ENCODE measurements around the gene SLC1A4.
A peak's percentile ranks its signal among the peaks of the same experiment; 100 is the strongest.

- TF ChIP-seq POLR2AphosphoS5 (IDR thresholded peaks at IDR 0.05) = peak in 2 of 3 donors; percentile 48 to 65
- TF ChIP-seq POLR2A (IDR thresholded peaks at IDR 0.05) = peak in 1 of 4 donors; percentile 14
- TF ChIP-seq, protein P1, sequence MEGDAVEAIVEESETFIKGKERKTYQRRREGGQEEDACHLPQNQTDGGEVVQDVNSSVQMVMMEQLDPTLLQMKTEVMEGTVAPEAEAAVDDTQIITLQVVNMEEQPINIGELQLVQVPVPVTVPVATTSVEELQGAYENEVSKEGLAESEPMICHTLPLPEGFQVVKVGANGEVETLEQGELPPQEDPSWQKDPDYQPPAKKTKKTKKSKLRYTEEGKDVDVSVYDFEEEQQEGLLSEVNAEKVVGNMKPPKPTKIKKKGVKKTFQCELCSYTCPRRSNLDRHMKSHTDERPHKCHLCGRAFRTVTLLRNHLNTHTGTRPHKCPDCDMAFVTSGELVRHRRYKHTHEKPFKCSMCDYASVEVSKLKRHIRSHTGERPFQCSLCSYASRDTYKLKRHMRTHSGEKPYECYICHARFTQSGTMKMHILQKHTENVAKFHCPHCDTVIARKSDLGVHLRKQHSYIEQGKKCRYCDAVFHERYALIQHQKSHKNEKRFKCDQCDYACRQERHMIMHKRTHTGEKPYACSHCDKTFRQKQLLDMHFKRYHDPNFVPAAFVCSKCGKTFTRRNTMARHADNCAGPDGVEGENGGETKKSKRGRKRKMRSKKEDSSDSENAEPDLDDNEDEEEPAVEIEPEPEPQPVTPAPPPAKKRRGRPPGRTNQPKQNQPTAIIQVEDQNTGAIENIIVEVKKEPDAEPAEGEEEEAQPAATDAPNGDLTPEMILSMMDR (IDR thresholded peaks at IDR 0.05) = peak in 5 of 7 experiments; percentile 11 to 41 (median 26)
- TF ChIP-seq EP300 (IDR thresholded peaks at IDR 0.05) = no peak
Observed at GRCh38 chr2:64988420-64989125, 626 bp upstream of the SLC1A4 start.
